HG03520 (cell line): ENCODE measurements around the gene LZTR1.
A peak's percentile ranks its signal among the peaks of the same experiment; 100 is the strongest.
"Not testable (repeated sequence)": the region's sequence is repeated elsewhere in the genome, so short reads cannot be mapped to it uniquely, and the experiment has no call there.

ENCODE experiments used
- ATAC-seq: cut with Tn5 transposase; IDR thresholded peaks from one replicate; pipeline ENCODE4 v1.9.1; 2021; ENCODE audit warnings: mild to moderate bottlenecking, moderate library complexity; ENCODE audit not compliant: unreplicated experiment

The LZTR1 gene

DNA sequence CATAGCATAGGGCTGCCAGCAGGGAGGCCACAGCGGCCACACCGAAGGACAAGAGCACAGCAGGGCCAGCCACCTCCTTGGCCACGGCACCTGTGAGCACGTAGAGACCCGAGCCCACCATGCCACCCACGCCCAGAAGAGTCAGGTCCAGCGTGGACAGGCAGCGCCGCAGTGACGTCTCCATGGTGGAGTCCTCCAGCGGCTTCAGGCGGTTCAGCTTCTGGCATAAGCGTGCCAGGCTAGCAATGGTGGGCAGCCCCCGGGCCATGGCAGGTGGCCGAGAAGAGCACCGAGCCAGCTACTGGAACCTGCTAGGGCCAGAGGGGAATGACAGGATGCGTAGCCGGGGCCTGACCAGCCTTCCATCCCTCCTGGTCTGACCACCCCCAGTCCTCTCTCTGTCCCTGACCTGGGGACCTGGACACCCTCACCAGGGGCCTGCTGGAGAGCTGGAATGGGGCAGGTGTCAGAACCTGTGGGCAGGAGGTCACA, 49.5 kb downstream of the LZTR1 start:
- ATAC-seq = no peak

DNA sequence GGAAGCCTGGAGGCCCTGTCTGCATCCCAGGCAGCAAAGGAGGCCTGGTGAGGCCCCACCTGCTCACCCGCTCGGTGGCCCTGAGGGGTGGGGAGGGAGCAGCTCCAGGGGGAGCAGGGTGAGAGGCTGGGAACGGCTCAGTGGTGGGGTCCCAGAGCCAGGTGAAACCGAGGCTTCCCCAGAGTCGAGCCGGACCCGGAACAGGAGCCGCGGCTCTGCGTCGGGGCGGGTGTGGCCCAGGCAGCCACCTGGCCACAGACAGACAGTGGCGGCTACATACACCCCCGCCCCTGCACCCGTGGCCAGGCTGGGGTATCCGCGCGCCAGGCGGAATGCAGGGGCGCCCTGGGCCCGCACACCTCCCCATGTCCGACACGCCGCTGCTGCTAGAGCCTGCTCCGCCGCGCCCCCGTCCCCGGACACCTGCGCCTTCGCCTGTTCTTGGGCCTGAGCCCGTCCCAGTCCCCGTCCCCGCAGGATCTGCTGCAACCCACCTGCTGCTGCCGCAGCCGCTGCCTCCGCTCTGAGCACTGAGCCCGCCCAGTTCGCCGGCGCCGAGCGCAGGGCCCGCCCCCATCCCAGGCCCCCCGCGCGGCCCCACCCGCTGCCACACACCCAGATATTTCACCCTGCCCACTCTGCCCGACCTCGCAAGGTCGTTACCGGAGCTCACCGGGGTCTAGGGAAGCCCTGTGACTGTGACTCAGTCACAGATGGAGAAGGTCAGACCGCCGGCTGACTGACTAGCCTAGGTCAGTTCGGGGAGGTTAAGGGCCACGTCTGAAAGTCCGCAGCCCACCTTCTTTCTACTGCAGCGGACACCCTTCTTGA, 50.2 kb downstream of the LZTR1 start, which contains the start of gene SLC7A4:
Gene SLC7A4 (minus strand): TSS at position 525 of the 831 bp plus-strand sequence. CDS start 749 bp downstream, outside the sequence.
- no peak for ATAC-seq

DNA sequence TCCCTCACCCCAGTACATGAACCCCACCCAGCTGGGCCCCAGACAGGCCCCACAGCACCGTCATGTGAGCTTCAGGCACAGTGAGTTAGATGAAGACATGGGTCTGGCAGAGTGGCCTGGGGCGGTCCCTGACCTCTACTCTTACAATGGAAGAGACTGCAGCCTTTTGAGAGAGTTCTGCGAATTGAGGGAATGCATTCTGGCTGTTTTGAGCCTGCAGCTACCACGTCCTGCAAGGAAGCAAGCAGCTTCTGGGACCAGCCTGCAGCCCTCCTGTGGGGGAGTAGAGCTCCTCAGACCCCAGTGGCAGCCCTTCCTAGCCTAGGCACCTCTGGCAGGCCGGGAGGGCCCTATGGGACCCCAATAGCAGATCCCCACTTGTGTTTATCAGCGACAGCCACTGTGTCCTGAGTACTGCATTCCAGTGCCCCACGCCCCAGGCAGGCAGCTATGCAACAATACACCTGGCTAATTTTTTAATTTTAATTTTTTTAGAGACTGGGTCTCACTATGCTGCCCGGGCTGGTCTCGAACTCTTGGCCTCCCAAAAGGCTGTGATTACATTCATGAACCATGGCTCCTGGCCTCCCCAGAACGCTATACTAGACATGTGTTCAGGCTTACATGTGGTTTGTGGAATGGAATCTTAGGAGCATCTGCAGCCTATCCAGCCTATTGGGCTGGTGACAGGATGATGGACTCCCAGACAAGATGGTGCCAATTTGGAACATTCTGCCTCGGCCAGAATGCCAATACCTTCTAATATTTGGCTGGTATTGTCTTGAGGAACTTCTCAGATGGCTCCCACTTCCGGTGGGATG, 51.0 kb downstream of the LZTR1 start:
- no peak for ATAC-seq

DNA sequence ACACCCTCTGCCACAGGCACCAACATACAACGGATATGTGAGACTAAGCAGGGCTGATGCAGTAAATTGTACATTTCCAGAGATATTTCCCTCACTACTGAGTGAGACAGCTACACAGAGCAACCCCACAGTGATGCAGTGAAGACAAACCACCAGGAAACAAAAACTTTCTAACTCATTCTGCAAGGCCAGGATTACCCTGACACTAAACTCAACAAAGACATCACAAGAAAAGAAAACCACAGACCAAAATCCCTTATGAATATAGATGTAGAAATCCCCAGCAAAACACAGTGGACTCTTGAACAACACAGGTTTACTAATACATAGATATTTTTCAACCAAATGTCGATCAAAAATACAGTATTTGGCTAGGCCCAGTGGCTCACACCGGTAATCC, 51.8 kb downstream of the LZTR1 start:
- no peak for ATAC-seq

DNA sequence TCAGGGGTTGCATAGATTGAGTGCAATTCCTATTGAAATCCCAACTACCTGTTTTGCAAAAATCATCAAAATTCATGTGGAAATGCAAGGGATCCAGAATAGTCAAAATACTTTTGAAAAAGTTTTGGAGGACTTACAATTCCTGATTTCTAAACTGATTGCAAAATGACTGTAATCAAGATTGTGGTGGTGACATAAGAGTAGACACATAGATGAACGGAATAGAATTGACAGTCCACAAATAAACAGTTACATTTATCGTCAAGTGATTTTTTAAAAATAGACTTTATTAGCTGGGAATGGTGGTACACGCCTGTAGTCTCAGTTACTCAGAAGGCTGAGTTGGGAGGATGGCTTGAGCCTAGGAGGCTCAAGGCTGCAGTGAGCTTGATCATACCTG, 52.9 kb downstream of the LZTR1 start:
- ATAC-seq = no peak

DNA sequence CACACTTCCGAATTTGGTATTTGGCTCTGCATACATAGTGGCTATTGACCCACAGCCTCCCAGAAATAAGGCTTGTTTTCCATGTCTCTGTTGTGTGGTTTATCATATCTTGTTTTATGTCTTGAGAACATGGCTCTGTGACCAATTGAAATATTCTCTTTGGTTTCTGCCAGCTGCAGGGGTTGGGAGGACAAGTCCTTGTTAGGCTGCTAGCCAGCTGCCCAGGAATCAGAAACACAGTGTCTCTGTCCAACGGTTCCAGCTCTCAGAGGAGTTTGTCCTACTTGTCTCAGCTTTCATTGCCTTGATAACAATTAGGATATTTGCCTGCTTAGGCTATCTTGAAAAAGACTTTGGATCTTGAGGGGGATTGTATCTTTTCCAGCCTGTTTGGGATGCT, 56.3 kb downstream of the LZTR1 start:
- ATAC-seq = no peak

DNA sequence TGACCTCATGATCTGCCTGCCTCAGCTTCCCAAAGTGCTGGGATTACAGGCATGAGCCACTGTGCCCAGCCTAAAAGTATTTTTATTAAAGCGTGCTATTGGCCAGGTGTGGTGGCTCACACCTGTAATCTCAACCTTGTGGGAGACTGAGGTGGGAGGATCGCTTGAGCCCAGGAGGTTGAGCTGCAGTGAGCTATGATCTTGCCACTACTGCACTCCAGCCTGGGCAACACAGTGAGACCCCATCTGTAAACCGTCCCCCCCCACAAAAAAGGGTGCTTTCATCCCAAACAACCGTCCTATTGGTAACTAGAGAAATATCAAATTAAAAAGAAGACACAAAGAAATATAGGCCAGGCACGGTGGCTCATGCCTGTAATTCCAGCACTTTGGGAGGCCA, 57.1 kb downstream of the LZTR1 start:
- ATAC-seq = not testable (repeated sequence)

DNA sequence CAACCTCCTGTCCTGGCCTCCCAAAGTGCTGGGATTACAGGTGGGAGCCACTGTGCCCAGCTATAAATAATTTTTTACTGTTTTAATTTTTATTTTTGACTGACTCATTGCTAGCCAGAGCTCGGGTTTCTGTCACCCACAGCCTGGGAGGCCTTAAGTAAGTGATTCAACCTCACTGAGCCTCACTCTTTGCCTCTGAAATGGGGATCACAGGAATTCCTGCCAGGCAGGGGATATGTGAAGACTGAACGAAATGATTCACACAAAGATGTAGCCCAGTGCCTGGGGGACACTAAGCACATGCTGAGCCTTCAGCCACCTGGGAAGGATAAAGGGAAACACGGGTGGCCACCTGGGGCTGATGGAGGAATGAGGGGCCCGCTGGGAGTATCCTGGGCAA, 59.8 kb downstream of the LZTR1 start:
- no peak for ATAC-seq

DNA sequence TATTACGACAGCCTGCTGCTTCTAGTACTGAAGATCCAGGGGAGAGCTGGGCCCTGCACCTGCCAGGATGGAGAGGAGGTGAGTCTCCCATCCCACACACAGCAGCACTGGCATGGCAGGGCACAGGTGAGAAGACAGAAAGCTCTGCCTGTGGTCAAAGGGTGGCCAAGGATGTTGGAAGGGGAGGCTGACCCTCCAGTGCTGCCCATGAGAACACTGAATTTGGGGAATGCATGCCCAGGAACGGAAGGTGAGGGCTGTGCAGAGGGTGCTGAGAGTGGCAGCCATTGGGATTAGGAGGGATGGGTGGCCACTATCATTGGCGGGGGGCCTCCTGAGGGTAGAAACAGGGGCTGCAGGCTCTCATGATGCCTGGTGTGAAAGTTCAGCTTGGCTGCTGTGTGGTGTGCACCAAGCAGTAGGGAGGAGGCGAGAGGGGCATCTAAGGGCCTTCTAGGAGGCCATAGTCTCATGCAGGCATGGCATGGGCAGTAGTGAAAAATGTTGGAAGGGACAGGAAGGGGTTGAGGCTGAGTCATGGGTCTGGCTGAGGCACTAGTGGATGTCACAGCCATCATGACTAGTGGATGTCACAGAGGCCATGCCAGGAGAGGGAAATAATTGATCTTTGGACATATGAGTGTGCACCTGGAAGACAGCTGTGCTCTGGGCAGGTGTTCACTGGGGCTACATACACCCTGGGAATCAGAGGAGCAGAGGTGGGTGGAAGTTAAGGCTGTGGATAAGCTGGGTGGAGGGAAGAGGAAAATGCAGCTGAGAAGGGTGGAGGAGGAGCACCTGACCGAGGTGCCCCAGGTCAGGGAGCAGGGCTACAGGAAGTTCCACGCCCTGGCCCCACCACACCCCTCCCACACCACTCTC, 61.1 kb downstream of the LZTR1 start:
- ATAC-seq = no peak

DNA sequence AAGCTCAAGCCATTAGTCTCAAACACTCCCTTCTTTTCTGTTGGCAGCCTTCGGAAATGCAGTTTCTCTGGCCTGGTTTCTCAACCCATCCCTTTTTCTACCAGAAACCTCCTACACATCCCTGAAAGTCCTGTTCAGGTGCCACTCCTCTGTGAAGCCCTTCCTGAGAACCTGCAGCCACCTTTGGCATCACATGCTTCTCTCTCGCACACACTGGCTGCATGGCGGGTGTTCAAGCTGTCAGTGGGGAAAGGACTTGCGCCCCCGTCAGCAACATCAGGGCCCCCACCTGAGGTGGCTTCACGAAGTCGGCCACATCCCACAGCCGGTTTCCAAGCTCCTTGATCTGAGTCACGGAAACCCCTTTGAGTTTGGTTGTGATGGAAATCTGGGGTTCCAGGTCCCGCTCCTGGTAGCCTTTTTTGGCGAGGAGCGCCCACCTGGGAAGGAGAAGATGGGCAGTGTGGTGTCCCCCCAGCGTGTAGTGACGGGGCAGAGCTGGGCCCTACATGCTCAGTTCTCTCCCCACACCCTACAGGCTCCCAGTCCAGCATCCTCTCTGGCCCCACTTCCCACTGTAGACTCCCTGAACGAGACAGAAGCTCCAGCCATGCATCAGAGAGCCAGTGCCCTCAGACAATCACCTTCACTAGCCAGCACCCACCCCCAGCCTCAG, 61.9 kb downstream of the LZTR1 start:
- ATAC-seq = no peak

DNA sequence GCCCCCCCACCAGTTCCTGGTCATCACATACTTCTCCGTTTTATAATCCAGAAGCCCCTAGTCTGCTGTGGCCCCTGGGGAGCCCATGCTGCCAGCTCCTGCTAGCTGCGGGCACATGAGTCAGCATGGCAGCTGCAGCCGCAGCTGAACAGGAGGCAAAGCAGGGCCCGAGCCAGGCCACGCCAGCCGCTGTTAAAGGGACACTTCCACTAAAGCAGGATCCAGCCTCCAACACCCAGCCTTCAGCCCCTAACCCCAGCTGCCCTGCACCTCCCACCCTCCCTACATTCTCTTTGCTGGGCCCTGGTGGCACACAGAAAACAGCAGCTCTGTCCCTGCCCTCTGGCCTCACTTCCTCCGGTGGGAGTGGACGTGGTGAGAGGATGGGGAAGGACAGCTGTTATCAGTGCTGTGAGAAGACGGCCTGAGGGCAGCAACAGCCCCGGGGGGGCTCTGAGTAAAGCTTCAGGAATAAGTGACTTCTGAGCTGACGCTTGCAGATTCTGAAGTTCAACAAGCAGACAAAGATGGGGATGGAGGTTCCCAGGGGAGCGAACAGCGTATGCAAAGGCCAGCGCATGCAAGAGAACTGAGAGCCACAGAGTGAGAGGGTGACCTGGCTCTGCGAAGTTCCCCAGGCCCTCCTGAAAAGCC, 63.0 kb downstream of the LZTR1 start:
- no peak for ATAC-seq

DNA sequence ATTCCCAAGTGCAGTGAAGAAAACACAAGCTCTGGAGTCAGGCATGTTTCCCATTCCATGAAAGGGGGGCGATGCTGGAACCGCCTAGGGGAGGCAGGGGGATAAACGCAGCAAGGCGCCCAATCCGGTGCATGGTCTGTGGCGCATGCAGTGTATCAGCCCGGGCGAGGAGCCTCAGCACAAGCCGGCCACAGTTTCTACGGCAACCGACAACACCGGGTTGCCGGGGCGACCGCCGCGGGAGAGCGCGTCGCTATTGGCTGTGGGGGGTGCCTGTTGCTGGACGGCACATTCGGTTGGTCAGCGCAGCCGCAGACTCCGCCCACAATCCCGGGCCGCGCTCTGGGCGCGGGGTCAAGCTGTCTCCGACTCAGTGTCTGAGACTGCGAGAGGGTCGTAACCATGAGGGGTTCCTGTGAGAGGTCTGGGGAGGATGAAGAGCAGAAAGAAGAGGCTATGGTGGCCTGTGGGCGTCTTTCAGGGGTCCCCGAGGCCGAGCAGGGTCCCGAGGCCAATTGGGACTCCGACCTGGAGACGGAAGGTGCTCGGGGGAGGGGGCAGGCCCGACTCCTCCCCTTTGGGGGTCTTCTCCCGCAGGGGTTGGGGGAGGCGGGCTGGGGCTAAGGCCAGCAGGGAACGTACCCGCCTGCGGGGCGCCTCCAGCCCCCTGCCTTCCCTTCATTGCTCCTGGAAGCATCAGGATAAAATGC, 63.6 kb downstream of the LZTR1 start, which contains the start of gene LRRC74B:
Gene LRRC74B (plus strand): TSS at position 362 of the 710 bp plus-strand sequence. CDS start 41 bp downstream, at position 403.
- peak; percentile 76 for ATAC-seq

DNA sequence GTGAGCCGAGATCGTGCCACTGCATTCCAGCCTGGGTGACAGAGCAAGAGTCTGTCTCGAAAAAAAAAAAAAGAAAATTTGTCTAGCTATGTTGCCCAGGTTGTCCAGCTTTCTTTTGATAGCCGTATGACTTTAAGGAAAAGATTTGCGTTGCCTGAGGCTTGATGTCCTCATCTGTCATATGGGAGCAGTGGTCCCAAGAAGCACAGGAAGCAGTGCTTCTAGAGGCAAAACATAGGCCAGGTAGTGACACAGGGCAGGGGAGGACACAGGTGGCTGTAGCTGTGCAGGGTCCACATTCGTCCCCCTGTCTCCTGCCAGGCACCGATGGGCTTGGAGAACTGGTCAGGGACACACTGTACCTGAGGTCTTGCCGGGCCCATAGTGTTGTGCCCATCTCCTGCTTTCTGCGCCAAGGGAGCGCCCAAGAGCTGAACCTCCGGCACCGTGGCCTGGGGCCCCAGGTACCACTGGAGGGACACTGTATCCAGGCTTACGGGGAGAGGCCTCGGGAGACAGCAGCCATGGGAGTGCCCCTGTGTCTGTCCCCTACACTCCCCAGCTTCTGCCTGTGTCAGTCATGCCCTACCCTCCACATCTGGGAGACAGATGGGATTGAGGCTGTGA, 65.1 kb downstream of the LZTR1 start:
- no peak for ATAC-seq

DNA sequence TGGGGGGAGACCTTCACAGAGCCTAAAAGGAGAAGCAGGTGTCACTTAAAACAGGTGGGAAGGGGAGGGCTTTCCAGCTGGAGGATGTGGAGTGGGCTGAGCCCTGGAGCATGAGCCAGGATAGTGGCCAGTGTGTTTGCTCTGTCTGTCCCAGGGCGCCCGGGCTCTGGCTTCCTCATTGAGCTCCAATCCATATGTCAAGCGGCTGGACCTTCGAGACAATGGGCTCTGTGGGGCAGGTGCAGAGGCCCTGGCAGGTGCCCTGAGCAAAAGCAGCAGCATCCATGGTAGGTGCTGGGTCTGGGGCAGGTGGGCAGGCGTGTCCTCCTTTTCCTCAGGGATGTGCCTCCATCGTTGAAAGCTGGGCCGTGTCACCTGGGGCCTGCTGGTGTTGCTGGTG, 65.6 kb downstream of the LZTR1 start:
- ATAC-seq = no peak

DNA sequence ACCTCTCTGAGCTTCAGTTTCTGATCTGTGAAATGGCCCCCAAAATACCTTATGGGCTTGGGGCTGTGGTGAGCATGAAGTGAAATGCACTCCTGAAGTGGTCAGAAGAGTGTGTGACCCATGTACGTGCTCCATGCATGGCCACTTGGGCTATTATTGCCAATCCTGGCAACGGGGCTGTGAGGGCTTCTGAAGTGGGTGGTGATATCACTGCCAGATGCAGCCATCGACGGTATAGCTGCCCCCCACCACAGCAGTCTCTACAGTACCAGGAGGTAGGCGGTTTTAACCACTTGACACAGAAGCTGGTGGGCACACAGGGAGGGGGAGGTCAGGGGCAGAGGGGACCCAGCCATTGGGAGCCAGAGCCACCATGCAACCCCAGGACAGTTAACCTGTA, 66.4 kb downstream of the LZTR1 start:
- ATAC-seq = not testable (repeated sequence)
